Uterus (tissue), 2 donors: ENCODE results near the gene PPP2R2C.

ENCODE experiments used
- POLR2A ChIP-seq, 2 donors: fragments of 450-650 bp; IDR thresholded peaks; one replicate each; pipeline ENCODE4 v1.6.1; 2016; ENCODE audit warnings: antibody characterized with exemption in 2 of 2, mild to moderate bottlenecking in 1 of 2, moderate library complexity in 1 of 2
- TF ChIP-seq, protein P1 (sequence below), 4 experiments: fragments of 200-600 bp in 2 of 4; fragments of 450-650 bp in 2 of 4; sonication (generic) in 2 of 4; IDR thresholded peaks; one replicate each; pipeline ENCODE4 v1.5.1; 2016 to 2019; ENCODE audit warnings: antibody characterized with exemption in 4 of 4, mild to moderate bottlenecking in 2 of 4, moderate library complexity in 1 of 4

DNA sequence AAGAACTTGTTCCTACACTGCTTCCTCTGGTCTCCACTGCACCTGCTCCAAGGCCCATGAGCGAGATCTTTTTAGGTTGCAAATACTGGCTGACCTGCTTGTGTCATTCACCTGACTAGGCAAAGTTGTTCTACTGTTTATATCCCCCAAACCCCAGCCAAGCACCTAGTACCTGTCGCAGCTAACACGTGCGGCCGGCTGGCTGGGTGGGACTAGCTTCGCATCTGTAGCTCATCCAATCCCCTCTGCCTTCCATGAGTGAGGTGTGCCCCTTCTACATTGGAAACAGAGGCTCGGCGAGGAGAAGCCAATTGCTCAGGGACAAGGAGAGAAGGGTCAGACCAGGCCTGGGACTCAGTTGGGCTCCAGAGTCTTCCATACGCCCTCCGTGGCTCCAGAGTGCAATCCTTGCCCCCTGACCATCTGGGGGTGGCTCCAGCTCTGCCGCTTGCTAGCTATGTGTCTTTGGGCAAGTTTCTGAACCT, 116.3 kb downstream of the PPP2R2C start:
- TF ChIP-seq, protein P1, sequence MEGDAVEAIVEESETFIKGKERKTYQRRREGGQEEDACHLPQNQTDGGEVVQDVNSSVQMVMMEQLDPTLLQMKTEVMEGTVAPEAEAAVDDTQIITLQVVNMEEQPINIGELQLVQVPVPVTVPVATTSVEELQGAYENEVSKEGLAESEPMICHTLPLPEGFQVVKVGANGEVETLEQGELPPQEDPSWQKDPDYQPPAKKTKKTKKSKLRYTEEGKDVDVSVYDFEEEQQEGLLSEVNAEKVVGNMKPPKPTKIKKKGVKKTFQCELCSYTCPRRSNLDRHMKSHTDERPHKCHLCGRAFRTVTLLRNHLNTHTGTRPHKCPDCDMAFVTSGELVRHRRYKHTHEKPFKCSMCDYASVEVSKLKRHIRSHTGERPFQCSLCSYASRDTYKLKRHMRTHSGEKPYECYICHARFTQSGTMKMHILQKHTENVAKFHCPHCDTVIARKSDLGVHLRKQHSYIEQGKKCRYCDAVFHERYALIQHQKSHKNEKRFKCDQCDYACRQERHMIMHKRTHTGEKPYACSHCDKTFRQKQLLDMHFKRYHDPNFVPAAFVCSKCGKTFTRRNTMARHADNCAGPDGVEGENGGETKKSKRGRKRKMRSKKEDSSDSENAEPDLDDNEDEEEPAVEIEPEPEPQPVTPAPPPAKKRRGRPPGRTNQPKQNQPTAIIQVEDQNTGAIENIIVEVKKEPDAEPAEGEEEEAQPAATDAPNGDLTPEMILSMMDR (IDR thresholded peaks at IDR 0.05), result no peak
- TF ChIP-seq POLR2A (IDR thresholded peaks at IDR 0.05), result no peak
